Tibial artery (tissue), 4 donors: ENCODE data around the gene FAM171A1.
"Not testable (repeated sequence)": the region's sequence is repeated elsewhere in the genome, so short reads cannot be mapped to it uniquely, and the experiment has no call there.

Source experiments
- DNase-seq, 2 donors: peaks; one replicate each; pipeline ENCODE4 v3.0.0-alpha.2; 2019
- H3K27ac ChIP-seq, 2 donors: fragments of 200-600 bp; sonication (generic) in 1 of 2; 1 replicate in 1 of 2; 2 replicates in 1 of 2; pipeline ENCODE4 v1.5.1; 2018 to 2019; ENCODE audit warnings: mild to moderate bottlenecking in 1 of 2
- H3K27me3 ChIP-seq, 2 donors: fragments of 200-600 bp; sonication (generic) in 1 of 2; one replicate each; pipeline versions ENCODE4 v1.5.1 to v1.6.0; 2016 to 2019
- H3K36me3 ChIP-seq, 3 donors: fragments of 200-600 bp; sonication (generic) in 2 of 3; one replicate each; pipeline ENCODE4 v1.5.1; 2016 to 2019; ENCODE audit warnings: mild to moderate bottlenecking in 2 of 3
- H3K4me1 ChIP-seq, 4 donors: fragments of 200-600 bp; sonication (generic) in 2 of 4; 1 replicate in 3 of 4; 2 replicates in 1 of 4; pipeline ENCODE4 v1.5.1; 2016 to 2019
- H3K4me3 ChIP-seq, 2 donors: fragments of 200-600 bp; sonication (generic) in 1 of 2; 1 replicate in 1 of 2; 2 replicates in 1 of 2; pipeline ENCODE4 v1.5.1; 2018 to 2019; ENCODE audit warnings: mild to moderate bottlenecking in 2 of 2
- H3K9me3 ChIP-seq, 3 donors: fragments of 200-600 bp; sonication (generic) in 1 of 3; one replicate each; pipeline ENCODE4 v1.5.1; 2016 to 2019
- CTCF ChIP-seq, 2 experiments: fragments of 200-600 bp in 1 of 2; fragments of 450-650 bp in 1 of 2; IDR thresholded peaks; one replicate each; pipeline ENCODE4 v1.5.1; 2017 to 2019; ENCODE audit warnings: antibody characterized with exemption in 2 of 2, mild to moderate bottlenecking in 1 of 2, moderate library complexity in 1 of 2
- intact Hi-C: fragments of 100-400 bp; cut with DNase I; formaldehyde crosslinking; loops from one replicate; pipeline ENCODE4 v1.15.0; 2023; ENCODE audit warnings: low total_unique reads

FAM171A1 gene

GRCh38 chr10:15306735-15307280 lies 64.3 kb downstream of the FAM171A1 start:
- H3K9me3 ChIP-seq: no peaks in the 10 kb centered on the region
- H3K27ac ChIP-seq: no peak overlapping the region
- no peak overlapping the region for H3K4me3 ChIP-seq
- TF ChIP-seq CTCF (IDR thresholded peaks at IDR 0.05): no peak
- intact Hi-C loops: no loop called here
- no peaks in the 10 kb centered on the region for H3K36me3 ChIP-seq
- DNase-seq: no peak
- no peaks in the 10 kb centered on the region for H3K4me1 ChIP-seq
- H3K27me3 ChIP-seq: no peaks in the 10 kb centered on the region

GRCh38 chr10:15305634-15306033 lies 65.5 kb downstream of the FAM171A1 start:
- no peak for TF ChIP-seq CTCF (IDR thresholded peaks at IDR 0.05)
- H3K36me3 ChIP-seq: no peaks in the 10 kb centered on the region
- no peak overlapping the region for H3K27ac ChIP-seq
- H3K27me3 ChIP-seq: no peaks in the 10 kb centered on the region
- H3K4me3 ChIP-seq: no peak overlapping the region
- intact Hi-C loops: no loop called here
- DNase-seq: no peak
- H3K4me1 ChIP-seq: no peaks in the 10 kb centered on the region
- no peaks in the 10 kb centered on the region for H3K9me3 ChIP-seq

GRCh38 chr10:15305161-15305560 lies 65.9 kb downstream of the FAM171A1 start:
- Histone ChIP-seq H3K27ac (no peak overlapping the region), H3K9me3 (no peaks in the 10 kb centered on the region), H3K4me3 (no peak overlapping the region), H3K36me3 (no peaks in the 10 kb centered on the region), H3K4me1 (no peaks in the 10 kb centered on the region), H3K27me3 (no peaks in the 10 kb centered on the region)
- DNase-seq: no peak
- TF ChIP-seq CTCF (IDR thresholded peaks at IDR 0.05): no peak
- intact Hi-C loops: no loop called here

GRCh38 chr10:15302188-15302956 lies 68.7 kb downstream of the FAM171A1 start:
- DNase-seq, intact Hi-C loops, H3K4me3 ChIP-seq: not testable (repeated sequence)

GRCh38 chr10:15300697-15301096 lies 70.4 kb downstream of the FAM171A1 start:
- H3K27ac ChIP-seq: no peak overlapping the region
- H3K4me3 ChIP-seq: no peak overlapping the region
- DNase-seq: no peak
- H3K9me3 ChIP-seq: no peaks in the 10 kb centered on the region
- TF ChIP-seq CTCF (IDR thresholded peaks at IDR 0.05): no peak
- intact Hi-C loops: no loop called here
- no peaks in the 10 kb centered on the region for H3K27me3 ChIP-seq
- H3K36me3 ChIP-seq: no peaks in the 10 kb centered on the region
- H3K4me1 ChIP-seq: no peaks in the 10 kb centered on the region

More at GRCh38 chr10:15302188-15302956, 68.7 kb downstream of the FAM171A1 start:
- H3K36me3 ChIP-seq, H3K27ac ChIP-seq, H3K27me3 ChIP-seq, H3K4me1 ChIP-seq, H3K9me3 ChIP-seq: not testable (repeated sequence)

GRCh38 chr10:15300145-15300544 lies 70.9 kb downstream of the FAM171A1 start:
- H3K4me3 ChIP-seq: no peak overlapping the region
- H3K9me3 ChIP-seq: no peaks in the 10 kb centered on the region
- DNase-seq: no peak
- H3K4me1 ChIP-seq: no peaks in the 10 kb centered on the region
- no peak overlapping the region for H3K27ac ChIP-seq
- H3K36me3 ChIP-seq: no peaks in the 10 kb centered on the region
- intact Hi-C loops: no loop called here
- H3K27me3 ChIP-seq: no peaks in the 10 kb centered on the region
- TF ChIP-seq CTCF (IDR thresholded peaks at IDR 0.05): no peak
